Measurements from ENCODE around the gene INPP5D. TPM values are rescaled to one million over a fixed set of nuclear protein-coding genes. Genes with fewer than 3 reads are reported as not detected.

INPP5D gene
- total RNA-seq, 1 experiment from 2014 or later, result 12.7 TPM

GRCh38 chr2:233063269-233063975, 3.3 kb downstream of the INPP5D start:
- H3K79me1 ChIP-seq (ENCODE audit: insufficient read depth, low read depth, low read length, poor library complexity, severe bottlenecking), result no peaks in the 10 kb centered on the region
- H3K18ac ChIP-seq (ENCODE audit: insufficient read length, low read depth, low read length), result no peak overlapping the region
- no peak overlapping the region for H3K56ac ChIP-seq (ENCODE audit: insufficient read length, low read depth, low read length)
- Mint-ChIP-seq H3K27me3 (ENCODE audit: low read depth) (no peaks in the 10 kb centered on the region), H3K27ac (0 out of 7 replicates have a peak overlapping the region, but pooled peaks of 1 of the 3 experiments have one; percentile 40), H3K36me3 (ENCODE audit: insufficient read depth in 1 of 3, low read depth in 3 of 3) (no peaks in the 10 kb centered on the region), H3K9me3 (no peaks in the 10 kb centered on the region), H3K4me3 (no peak overlapping the region), H3K4me1 (peaks cover 12 to 25% of the 10 kb centered on the region in 2 experiments)
- no peak overlapping the region for H2BK5ac ChIP-seq (ENCODE audit: insufficient read length, low read length)
- H4K8ac ChIP-seq (replicated peaks; ENCODE audit: insufficient read length, low read depth, low read length), result no peak overlapping the region
- DNase-seq, result peak; percentile 79
- peak; percentile 66 for TF ChIP-seq CTCF (conservative IDR thresholded peaks at IDR 0.05)
- no peaks in the 10 kb centered on the region for H3K23me2 ChIP-seq (ENCODE audit: insufficient read length, low read depth, low read length, poor library complexity, severe bottlenecking)
- H2BK120ac ChIP-seq (ENCODE audit: low read depth, low read length, poor library complexity, severe bottlenecking), result no peak overlapping the region
- no peaks in the 10 kb centered on the region for H3K79me2 ChIP-seq (ENCODE audit: insufficient read depth, low read length)
- H4K91ac ChIP-seq (ENCODE audit: insufficient read length, low read depth, low read length), result no peak overlapping the region
- H3K23ac ChIP-seq (ENCODE audit: insufficient read length, low read depth, low read length), result no peak overlapping the region
- no peak overlapping the region for H2BK12ac ChIP-seq (ENCODE audit: insufficient read length, low read depth, low read length)
- WGBS (ENCODE audit: extremely low coverage, insufficient read length, low lambda C conversion rate), result no CpG with 5 or more reads among the region's 13 CpGs
- no peaks in the 10 kb centered on the region for H3K9me3 ChIP-seq (ENCODE audit: control insufficient read depth, low read depth, low read length)
- H3K4me2 ChIP-seq (ENCODE audit: insufficient read depth, insufficient read length, low read length), result no peak overlapping the region
- no peak overlapping the region for H2BK15ac ChIP-seq (ENCODE audit: low read depth, low read length)
- H3K4me1 ChIP-seq (ENCODE audit: insufficient read depth, low read length), result no peaks in the 10 kb centered on the region
- H2AFZ ChIP-seq (ENCODE audit: low read length), result no peak overlapping the region
- H3K14ac ChIP-seq (ENCODE audit: insufficient read depth, low read length), result no peak overlapping the region
- H2BK20ac ChIP-seq (ENCODE audit: low read depth, low read length, poor library complexity, severe bottlenecking), result no peak overlapping the region
- H3K27me3 ChIP-seq (ENCODE audit: insufficient read depth, low read length), result no peaks in the 10 kb centered on the region
- no peaks in the 10 kb centered on the region for H4K20me1 ChIP-seq (ENCODE audit: control insufficient read depth, insufficient read depth, insufficient read length)
- no peak overlapping the region for H3K4ac ChIP-seq (ENCODE audit: low read depth, low read length)
- H4K5ac ChIP-seq (ENCODE audit: insufficient read length, low read depth, low read length), result no peak overlapping the region
- no peak overlapping the region for H3T11ph ChIP-seq (ENCODE audit: low read length)
- no peak overlapping the region for H3K9ac ChIP-seq (ENCODE audit: extremely low read depth, insufficient read length, low read length)
- no peak overlapping the region for H3K27ac ChIP-seq (ENCODE audit: insufficient read length, low read depth, low read length)
- no peak overlapping the region for H2AK5ac ChIP-seq (ENCODE audit: insufficient read length, low read length)
